ENCODE measurements around the gene POMT1. TPM values are rescaled to one million over a fixed set of nuclear protein-coding genes. Genes with fewer than 3 reads are reported as not detected.
"Not testable (repeated sequence)": the region's sequence is repeated elsewhere in the genome, so short reads cannot be mapped to it uniquely, and the experiment has no call there.

The POMT1 gene
- total RNA-seq (2014; rRNA removed; shearing (Covaris generic)): 22.8 and 28.4 TPM in 2 replicates

- peak; percentile 85 for DNase-seq (ENCODE audit: low read depth)
These were observed at the start of gene POMT1 for GRCh38 chr9:131502781-131503625. TSS of gene POMT1 (plus strand) at chr9:131502918. CDS start at chr9:131504219, 1,301 bp downstream.

- no peak for DNase-seq (ENCODE audit: low read depth)
These were observed 48.7 kb upstream of the POMT1 start for GRCh38 chr9:131454028-131454427.

GRCh38 chr9:131455655-131456054 lies 47.1 kb upstream of the POMT1 start:
- DNase-seq (ENCODE audit: low read depth): not testable (repeated sequence)

GRCh38 chr9:131457746-131458145 lies 45.0 kb upstream of the POMT1 start:
- DNase-seq (ENCODE audit: low read depth): no peak

GRCh38 chr9:131459056-131459455 lies 43.7 kb upstream of the POMT1 start:
- no peak for DNase-seq (ENCODE audit: low read depth)

GRCh38 chr9:131461166-131461565 lies 41.6 kb upstream of the POMT1 start:
- no peak for DNase-seq (ENCODE audit: low read depth)

- DNase-seq (ENCODE audit: low read depth): no peak
These were observed 38.2 kb upstream of the POMT1 start for GRCh38 chr9:131464354-131465000.

GRCh38 chr9:131465401-131465800 lies 37.3 kb upstream of the POMT1 start:
- DNase-seq (ENCODE audit: low read depth): no peak

GRCh38 chr9:131467214-131467935 lies 35.3 kb upstream of the POMT1 start:
- no peak for DNase-seq (ENCODE audit: low read depth)

GRCh38 chr9:131468031-131468430 lies 34.7 kb upstream of the POMT1 start:
- DNase-seq (ENCODE audit: low read depth): no peak

GRCh38 chr9:131469356-131469755 lies 33.4 kb upstream of the POMT1 start:
- DNase-seq (ENCODE audit: low read depth): no peak

GRCh38 chr9:131469951-131470350 lies 32.8 kb upstream of the POMT1 start:
- no peak for DNase-seq (ENCODE audit: low read depth)

GRCh38 chr9:131470581-131470991 lies 32.1 kb upstream of the POMT1 start:
- no peak for DNase-seq (ENCODE audit: low read depth)

- DNase-seq (ENCODE audit: low read depth): not testable (repeated sequence)
These were observed 30.6 kb upstream of the POMT1 start for GRCh38 chr9:131472085-131472484.

- no peak for DNase-seq (ENCODE audit: low read depth)
These were observed 29.4 kb upstream of the POMT1 start for GRCh38 chr9:131473198-131473885.

- DNase-seq (ENCODE audit: low read depth): no peak
These were observed 28.8 kb upstream of the POMT1 start for GRCh38 chr9:131473891-131474290.

- no peak for DNase-seq (ENCODE audit: low read depth)
These were observed 28.0 kb upstream of the POMT1 start for GRCh38 chr9:131474711-131475110.

- DNase-seq (ENCODE audit: low read depth): no peak
These were observed 27.4 kb upstream of the POMT1 start for GRCh38 chr9:131475111-131475955.

GRCh38 chr9:131475956-131476776 lies 26.6 kb upstream of the POMT1 start:
- no peak for DNase-seq (ENCODE audit: low read depth)

- DNase-seq (ENCODE audit: low read depth): no peak
These were observed 25.9 kb upstream of the POMT1 start for GRCh38 chr9:131476777-131477345.
